Osteocyte (in vitro differentiated cells): Measurements from ENCODE around the gene DYDC2. TPM values are rescaled to one million over a fixed set of nuclear protein-coding genes. Genes with fewer than 3 reads are reported as not detected.
"Not testable (repeated sequence)": the region's sequence is repeated elsewhere in the genome, so short reads cannot be mapped to it uniquely, and the experiment has no call there.

Experiments
- DNase-seq: peaks from one replicate; pipeline ENCODE4 v3.0.0; 2021; ENCODE audit warnings: mixed read lengths; ENCODE audit not compliant: unreplicated experiment; ENCODE audit errors: extremely low spot score
- H3K27ac Mint-ChIP-seq: one replicate; pipeline ENCODE4 v1.8.0; 2021; ENCODE audit warnings: mild to moderate bottlenecking, mixed read lengths; ENCODE audit not compliant: unreplicated experiment
- H3K27me3 Mint-ChIP-seq: one replicate; pipeline ENCODE4 v1.8.0; 2021; ENCODE audit warnings: mixed read lengths; ENCODE audit not compliant: unreplicated experiment
- H3K36me3 Mint-ChIP-seq: one replicate; pipeline ENCODE4 v1.8.0; 2021; ENCODE audit warnings: mixed read lengths; ENCODE audit not compliant: unreplicated experiment
- H3K4me1 Mint-ChIP-seq: one replicate; pipeline ENCODE4 v1.8.0; 2021; ENCODE audit warnings: mixed read lengths; ENCODE audit not compliant: unreplicated experiment
- H3K4me3 Mint-ChIP-seq: one replicate; pipeline ENCODE4 v1.8.0; 2021; ENCODE audit warnings: mild to moderate bottlenecking, moderate library complexity, mixed read lengths; ENCODE audit not compliant: unreplicated experiment
- H3K9me3 Mint-ChIP-seq: one replicate; pipeline ENCODE4 v1.8.0; 2021; ENCODE audit warnings: mixed read lengths; ENCODE audit not compliant: unreplicated experiment
- total RNA-seq: library from RNA; stranded (reverse); gene quantifications from 2 replicates; pipeline ENCODE4 v1.2.1, GENCODE V29; 2021
- TF ChIP-seq, protein P1 (sequence below): fragments of 200-600 bp; sonication (generic); IDR thresholded peaks from 2 replicates; pipeline ENCODE4 v1.5.0; 2021; ENCODE audit warnings: antibody characterized with exemption, mild to moderate bottlenecking, moderate library complexity

DYDC2 gene
- total RNA-seq, 1 donor from 2014 or later: not detected

DNA sequence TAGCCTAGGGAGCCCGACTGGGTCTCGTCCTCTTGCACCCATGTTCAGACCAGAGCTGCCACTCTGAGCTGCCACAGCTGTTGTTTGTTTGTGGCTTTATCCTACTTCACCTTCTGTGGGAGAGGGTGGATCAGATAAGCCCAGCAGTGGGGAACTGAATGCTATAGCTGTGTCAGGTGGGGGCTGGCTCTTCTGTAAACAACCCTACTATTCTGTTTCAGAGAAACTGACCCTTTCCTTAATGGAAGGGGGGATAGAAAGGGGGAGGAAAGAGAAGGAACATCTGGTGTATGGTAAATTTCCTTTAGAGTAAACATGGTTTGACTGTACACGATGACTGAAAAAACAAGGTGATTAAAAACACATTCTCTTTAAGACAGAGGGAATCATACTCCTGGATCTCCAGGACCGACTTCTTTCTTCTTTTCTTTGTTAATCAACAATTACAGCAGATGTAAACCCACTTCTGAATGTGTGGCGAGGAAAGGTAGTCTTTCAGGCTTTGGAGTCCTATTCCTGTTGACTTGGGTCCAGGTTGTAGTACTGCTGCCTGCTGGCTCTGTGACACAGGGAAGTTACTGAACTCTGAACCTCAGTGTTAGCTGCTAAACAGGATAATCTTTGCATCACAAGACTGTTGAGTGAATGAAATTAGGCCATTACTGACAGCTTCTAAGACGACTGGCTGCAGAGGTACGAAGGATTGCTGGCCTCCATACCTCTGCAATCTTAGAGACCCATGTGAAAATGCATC lies 57.7 kb downstream of the DYDC2 start:
- peak overlapping the region; percentile 4 for H3K4me3 Mint-ChIP-seq
- DNase-seq: no peak
- H3K9me3 Mint-ChIP-seq: no peaks in the 10 kb centered on the region
- H3K27ac Mint-ChIP-seq: no peak overlapping the region
- H3K27me3 Mint-ChIP-seq: no peaks in the 10 kb centered on the region
- H3K4me1 Mint-ChIP-seq: peaks cover 61% of the 10 kb centered on the region
- TF ChIP-seq, protein P1, sequence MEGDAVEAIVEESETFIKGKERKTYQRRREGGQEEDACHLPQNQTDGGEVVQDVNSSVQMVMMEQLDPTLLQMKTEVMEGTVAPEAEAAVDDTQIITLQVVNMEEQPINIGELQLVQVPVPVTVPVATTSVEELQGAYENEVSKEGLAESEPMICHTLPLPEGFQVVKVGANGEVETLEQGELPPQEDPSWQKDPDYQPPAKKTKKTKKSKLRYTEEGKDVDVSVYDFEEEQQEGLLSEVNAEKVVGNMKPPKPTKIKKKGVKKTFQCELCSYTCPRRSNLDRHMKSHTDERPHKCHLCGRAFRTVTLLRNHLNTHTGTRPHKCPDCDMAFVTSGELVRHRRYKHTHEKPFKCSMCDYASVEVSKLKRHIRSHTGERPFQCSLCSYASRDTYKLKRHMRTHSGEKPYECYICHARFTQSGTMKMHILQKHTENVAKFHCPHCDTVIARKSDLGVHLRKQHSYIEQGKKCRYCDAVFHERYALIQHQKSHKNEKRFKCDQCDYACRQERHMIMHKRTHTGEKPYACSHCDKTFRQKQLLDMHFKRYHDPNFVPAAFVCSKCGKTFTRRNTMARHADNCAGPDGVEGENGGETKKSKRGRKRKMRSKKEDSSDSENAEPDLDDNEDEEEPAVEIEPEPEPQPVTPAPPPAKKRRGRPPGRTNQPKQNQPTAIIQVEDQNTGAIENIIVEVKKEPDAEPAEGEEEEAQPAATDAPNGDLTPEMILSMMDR: no peak
- H3K36me3 Mint-ChIP-seq: no peaks in the 10 kb centered on the region

DNA sequence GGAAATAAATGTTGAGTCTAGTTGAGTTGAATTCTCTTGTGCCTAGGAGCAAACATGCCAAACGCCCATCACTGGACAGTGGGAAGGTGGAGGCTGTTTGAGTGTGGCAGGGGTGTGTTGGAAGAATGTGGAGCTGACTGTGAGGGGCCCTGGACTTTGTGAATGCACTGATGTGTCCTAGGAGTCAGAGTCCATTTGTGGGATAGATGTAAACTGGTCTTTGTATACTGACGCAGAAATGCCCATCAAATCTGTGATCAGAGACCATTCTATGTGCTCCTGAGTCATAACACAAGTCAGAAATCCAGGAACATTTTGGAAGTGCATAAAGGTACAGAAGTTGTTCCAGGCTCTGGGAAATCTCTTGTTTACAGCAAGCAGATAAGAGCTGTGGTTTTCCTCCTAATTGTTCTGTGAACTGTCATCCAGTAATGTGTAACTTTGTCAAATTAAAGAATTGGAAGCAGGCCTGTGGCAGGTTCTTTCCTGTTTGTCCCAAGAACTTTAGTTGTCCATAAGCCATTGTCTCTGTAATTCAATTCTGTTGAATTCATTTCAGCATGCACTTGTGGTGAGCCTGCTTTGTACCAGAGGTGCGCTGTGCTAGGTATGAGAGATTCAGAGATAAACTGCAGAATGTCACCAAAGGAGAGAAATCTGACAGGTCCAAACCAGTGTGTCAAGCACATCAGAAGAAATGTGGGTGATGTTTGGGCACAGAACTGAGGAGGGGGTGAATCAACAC lies 59.3 kb downstream of the DYDC2 start:
- TF ChIP-seq, protein P1: no peak
- Mint-ChIP-seq H3K4me1 (peaks cover 47% of the 10 kb centered on the region), H3K4me3 (peak overlapping the region; percentile 18), H3K27ac (peak overlapping the region; percentile 42), H3K27me3 (no peaks in the 10 kb centered on the region), H3K36me3 (no peaks in the 10 kb centered on the region), H3K9me3 (no peaks in the 10 kb centered on the region)
- no peak for DNase-seq

DNA sequence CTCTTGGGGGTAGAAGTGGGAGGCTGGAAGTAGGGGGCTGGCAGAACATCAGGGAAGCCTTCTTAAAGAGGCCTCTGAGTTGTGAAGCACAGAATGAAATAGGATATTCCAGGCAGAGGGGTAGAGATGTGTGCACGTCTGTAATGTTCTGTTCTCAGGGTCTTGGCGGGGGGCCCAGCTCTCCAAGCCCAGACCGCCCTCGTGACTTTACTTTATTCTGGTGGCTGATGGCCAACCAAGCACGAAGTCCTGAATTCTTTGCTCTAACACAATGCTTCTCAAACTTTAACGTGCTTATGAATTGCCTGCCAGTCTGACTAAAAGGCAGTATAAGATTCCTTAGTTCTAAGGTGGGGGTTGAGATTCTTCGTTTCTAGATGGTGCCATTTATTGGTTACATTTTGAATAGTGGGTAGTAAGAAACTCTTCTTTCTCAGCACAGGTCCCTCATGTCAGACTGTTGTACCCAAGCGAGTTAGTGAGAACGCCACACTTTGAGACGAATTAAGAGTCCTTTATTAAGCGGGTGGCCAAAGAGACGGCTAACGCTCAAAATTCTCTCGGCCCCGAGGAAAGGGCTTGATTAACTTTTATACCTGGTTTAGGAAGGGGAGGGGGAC lies 60.0 kb downstream of the DYDC2 start:
- Mint-ChIP-seq H3K4me3 (peak overlapping the region; percentile 18), H3K27ac (peak overlapping the region; percentile 63), H3K27me3 (no peaks in the 10 kb centered on the region), H3K36me3 (no peaks in the 10 kb centered on the region), H3K9me3 (no peaks in the 10 kb centered on the region), H3K4me1 (peaks cover 41% of the 10 kb centered on the region)
- TF ChIP-seq, protein P1: no peak
- DNase-seq: no peak

DNA sequence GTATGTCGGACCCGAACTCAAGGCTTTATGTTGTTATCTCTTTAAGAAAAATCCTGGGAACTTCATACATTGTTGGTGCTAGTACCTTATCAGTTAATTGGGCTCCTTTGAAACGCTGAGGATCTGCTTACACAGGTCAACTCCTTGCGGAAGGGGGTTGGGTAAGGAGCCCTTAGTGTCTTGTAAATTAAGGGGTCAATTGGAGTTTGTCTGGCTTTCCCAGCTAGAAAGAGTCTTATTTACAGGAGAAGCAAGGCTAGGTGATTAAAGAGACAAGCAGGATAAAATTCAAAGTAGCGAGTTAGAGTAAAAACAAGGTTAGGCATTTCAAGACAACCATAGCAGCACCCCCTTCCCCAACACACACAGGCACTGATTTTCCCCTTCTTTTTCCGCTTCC lies 60.7 kb downstream of the DYDC2 start:
- H3K27ac Mint-ChIP-seq, DNase-seq, H3K9me3 Mint-ChIP-seq, H3K4me3 Mint-ChIP-seq, H3K27me3 Mint-ChIP-seq, H3K36me3 Mint-ChIP-seq: not testable (repeated sequence)
- peaks cover 37% of the 10 kb centered on the region for H3K4me1 Mint-ChIP-seq

Other genes starting within 250 kb of the DYDC2 start
- 125 and 131 TPM in 2 replicates for gene PLAC9, start 224.1 kb upstream of the DYDC2 start, total RNA-seq
- gene ANXA11, start 151.2 kb upstream of the DYDC2 start, total RNA-seq: 127 and 129 TPM in 2 replicates
- gene MAT1A, start 67.1 kb upstream of the DYDC2 start, total RNA-seq: not detected in 2 replicates
- gene DYDC1, start within 50 bp of the DYDC2 start, total RNA-seq: not detected in 2 replicates
- 56.8 and 59.2 TPM in 2 replicates for gene PRXL2A, start 51.8 kb downstream of the DYDC2 start, total RNA-seq
- gene TSPAN14, start 97.5 kb downstream of the DYDC2 start, total RNA-seq: 50.7 and 51.4 TPM in 2 replicates
- not detected in 2 replicates for gene SH2D4B, start 181.1 kb downstream of the DYDC2 start, total RNA-seq